OCI-LY7 (cell line): Measurements from ENCODE around the gene PNKP. TPM values are rescaled to one million over a fixed set of nuclear protein-coding genes. Genes with fewer than 3 reads are reported as not detected.

Experiments used
- BruUV-seq: library from RNA; stranded (reverse); fragments of 400-500 nt; replicated peaks from 2 replicates; lab custom pipeline; 2021; lab: Mats Ljungman, UMichigan
- CTCF ChIA-PET: fragments of 300-600 bp; sonication (Branson Sonifier 250); formaldehyde crosslinking; loops from one replicate; lab custom pipeline; 2022; ENCODE audit warnings: antibody characterized with exemption; ENCODE audit not compliant: unreplicated experiment; lab: Charles Lee
- POLR2A ChIA-PET: fragments of 300-600 bp; sonication (Branson Sonifier 250); formaldehyde crosslinking; loops from one replicate; lab custom pipeline; 2022; ENCODE audit warnings: antibody characterized with exemption; lab: Charles Lee
- DNase-seq: peaks from one replicate; pipeline ENCODE4 v3.0.0-alpha.2; 2015; ENCODE audit warnings: low spot score
- H2AFZ ChIP-seq: fragments of 200-600 bp; sonication (generic), shearing (Covaris generic); 2 replicates; pipeline ENCODE4 v1.6.1; 2014; ENCODE audit warnings: mild to moderate bottlenecking, antibody characterized with exemption, low read length, moderate library complexity
- H3K27ac ChIP-seq: fragments of 200-600 bp; sonication (generic); 2 replicates; pipeline ENCODE4 v1.5.1; 2014; ENCODE audit warnings: mixed run types, low read depth, mild to moderate bottlenecking, moderate library complexity, low read length, inconsistent platforms; ENCODE audit not compliant: poor library complexity, severe bottlenecking
- H3K36me3 ChIP-seq: fragments of 200-600 bp; sonication (generic); 2 replicates; pipeline ENCODE4 v1.6.1; 2014; ENCODE audit warnings: mild to moderate bottlenecking, antibody characterized with exemption, low read length, moderate library complexity, mixed read lengths; ENCODE audit not compliant: insufficient read depth
- H3K4me1 ChIP-seq: fragments of 200-600 bp; sonication (generic); 2 replicates; pipeline ENCODE4 v1.5.1; 2014; ENCODE audit warnings: mild to moderate bottlenecking, low read length; ENCODE audit not compliant: insufficient read depth, poor library complexity, severe bottlenecking
- H3K4me2 ChIP-seq: fragments of 200-600 bp; sonication (generic); 2 replicates; pipeline ENCODE4 v1.6.1; 2014; ENCODE audit warnings: mild to moderate bottlenecking, low read length
- H3K4me3 ChIP-seq: fragments of 200-600 bp; sonication (generic); 2 replicates; pipeline ENCODE4 v1.5.1; 2014; ENCODE audit warnings: mild to moderate bottlenecking, low read depth, low read length; ENCODE audit not compliant: poor library complexity, severe bottlenecking
- H3K79me2 ChIP-seq: fragments of 200-600 bp; sonication (generic); 2 replicates; pipeline ENCODE4 v1.6.1; 2016; ENCODE audit warnings: low read depth, mild to moderate bottlenecking, low read length, moderate library complexity, mixed read lengths; ENCODE audit not compliant: insufficient read depth
- H3K9me2 ChIP-seq: fragments of 200-600 bp; sonication (generic); 2 replicates; pipeline ENCODE4 v1.6.1; 2016; ENCODE audit warnings: mild to moderate bottlenecking, low read length, mixed read lengths; ENCODE audit not compliant: insufficient read depth
- H3K9me3 ChIP-seq: fragments of 200-600 bp; sonication (generic); 2 replicates; pipeline ENCODE4 v1.6.1; 2014; ENCODE audit warnings: mild to moderate bottlenecking, mixed run types, low read length, mixed read lengths
- H4K20me1 ChIP-seq: fragments of 200-600 bp; sonication (generic); 2 replicates; pipeline ENCODE4 v1.6.1; 2014; ENCODE audit warnings: mild to moderate bottlenecking, antibody characterized with exemption, low read length, moderate library complexity, mixed read lengths; ENCODE audit not compliant: insufficient read depth
- CTCF ChIP-seq: fragments of 200-600 bp; sonication (generic); conservative IDR thresholded peaks from 2 replicates; pipeline ENCODE4 v1.5.1; 2014; ENCODE audit warnings: mild to moderate bottlenecking, antibody characterized with exemption, low read length, moderate library complexity, mixed read lengths
- EZH2phosphoT487 ChIP-seq: fragments of 200-600 bp; sonication (generic); IDR thresholded peaks from 2 replicates; pipeline ENCODE4 v1.6.1; 2018; ENCODE audit warnings: low read depth, borderline replicate concordance, mild to moderate bottlenecking, mixed run types, antibody characterized with exemption, low read length, moderate library complexity, mixed read lengths
- intact Hi-C: fragments of 100-400 bp; cut with micrococcal nuclease; formaldehyde crosslinking; loops from one replicate; pipeline ENCODE4 v1.10.0; 2022; ENCODE audit not compliant: unreplicated experiment
- total RNA-seq, 2 experiments: library from RNA; depleted of rRNA in 1 of 2; stranded (reverse); fragments of >200 nt in 1 of 2; shearing (Covaris generic) in 1 of 2; gene quantifications; 2 replicates each; pipeline ENCODE4 v1.2.3, GENCODE V29; 2014 to 2022

The PNKP gene
- total RNA-seq, 2 experiments from 2014 or later = 90.9 to 118 TPM

- Histone ChIP-seq H3K27ac (peak overlapping the region; percentile 80), H3K36me3 (peaks cover 21% of the 10 kb centered on the region), H2AFZ (peak overlapping the region; percentile 84; the same call in 1 of the 2 replicates), H3K9me2 (no peaks in the 10 kb centered on the region), H3K9me3 (no peaks in the 10 kb centered on the region), H3K79me2 (peaks cover 13% of the 10 kb centered on the region; the same call in 1 of the 2 replicates), H3K4me1 (peaks cover 28% of the 10 kb centered on the region), H3K4me3 (peak overlapping the region; percentile 90), H3K4me2 (peak overlapping the region; percentile 98), H4K20me1 (no peaks in the 10 kb centered on the region)
- CTCF ChIA-PET = interaction anchor here (0.7 kb wide), 1 partner anchor 13 kb away, joined by 3 read pairs; no protein-coding TSS in a partner anchor
- intact Hi-C loops = loop anchor here (1.0 to 5.0 kb wide), 4 partner anchors 46 to 286 kb away; partner anchors contain the start of genes ATF5, FUZ, NUP62 and PRR12
- no TSS peak for BruUV-seq
- peak; percentile 98 for DNase-seq
- no peak for TF ChIP-seq CTCF
- no peak for TF ChIP-seq EZH2phosphoT487
- POLR2A ChIA-PET = no interaction called here
Measured at GRCh38 chr19:49877879-49878743, 10.7 kb upstream of the PNKP start.

GRCh38 chr19:49877020-49877878, 9.9 kb upstream of the PNKP start, which contains the start of the genes AKT1S1 and TBC1D17:
Gene AKT1S1, minus strand, starts transcription at chr19:49877355. Its CDS starts 4,060 bp downstream, at chr19:49873295.
Gene TBC1D17, plus strand, starts transcription at chr19:49877702. Its CDS starts 22 bp downstream, at chr19:49877724.
- TF ChIP-seq CTCF = no peak
- TF ChIP-seq EZH2phosphoT487 = no peak
- Histone ChIP-seq H3K4me2 (peak within 1 kb of the TSS; percentile 98), H3K27ac (peak within 1 kb of the TSS; percentile 80), H2AFZ (peak within 1 kb of the TSS; percentile 84), H3K36me3 (peaks cover 13% of the 10 kb centered on the region), H3K4me3 (peak within 1 kb of the TSS; percentile 90), H3K9me2 (no peaks in the 10 kb centered on the region), H3K4me1 (peaks cover 28% of the 10 kb centered on the region), H3K9me3 (no peaks in the 10 kb centered on the region), H4K20me1 (no peaks in the 10 kb centered on the region), H3K79me2 (peaks cover 13% of the 10 kb centered on the region; the same call in 1 of the 2 replicates)
- BruUV-seq = no TSS peak
- ChIA-PET POLR2A (interaction anchor here (0.6 to 1.4 kb wide), 3 partner anchors 18 to 51 kb away, joined by 3 to 6 read pairs (median 3); no protein-coding TSS in a partner anchor), CTCF (interaction anchor here (0.7 kb wide), 1 partner anchor 12 kb away, joined by 3 read pairs; no protein-coding TSS in a partner anchor)
- intact Hi-C loops = loop anchor here (1.0 to 5.0 kb wide), 4 partner anchors 47 to 285 kb away; partner anchors contain the start of genes ATF5, FUZ, NUP62 and PRR12
- peak; percentile 100 for DNase-seq
